Hepatocyte (in vitro differentiated cells): Measurements from ENCODE around the gene ANKS1B. TPM values are rescaled to one million over a fixed set of nuclear protein-coding genes. Genes with fewer than 3 reads are reported as not detected.

ENCODE experiments used
- DNase-seq: peaks from one replicate; pipeline ENCODE4 v3.0.0-alpha.2; 2016; ENCODE audit warnings: low spot score
- H2AFZ ChIP-seq: fragments of 200-600 bp; sonication (generic); 2 replicates; pipeline ENCODE4 v1.6.0; 2016; ENCODE audit warnings: antibody characterized with exemption, mild to moderate bottlenecking
- H3K27ac ChIP-seq: fragments of 200-600 bp; sonication (generic); 2 replicates; pipeline ENCODE4 v1.5.1; 2016; ENCODE audit warnings: mild to moderate bottlenecking
- H3K27me3 ChIP-seq: fragments of 200-600 bp; sonication (generic); 2 replicates; pipeline ENCODE4 v1.6.1; 2016
- H3K36me3 ChIP-seq: fragments of 200-600 bp; sonication (generic); replicated peaks from 2 replicates; pipeline ENCODE4 v1.5.1; 2016; ENCODE audit warnings: low read depth; ENCODE audit not compliant: insufficient read depth
- H3K4me1 ChIP-seq: fragments of 200-600 bp; sonication (generic); 2 replicates; pipeline ENCODE4 v1.5.1; 2016; ENCODE audit warnings: mild to moderate bottlenecking, moderate library complexity; ENCODE audit not compliant: insufficient read depth
- H3K4me2 ChIP-seq: fragments of 200-600 bp; sonication (generic); 2 replicates; pipeline ENCODE4 v1.6.0; 2016
- H3K4me3 ChIP-seq: fragments of 200-600 bp; sonication (generic); 2 replicates; pipeline ENCODE4 v1.5.1; 2016; ENCODE audit warnings: mild to moderate bottlenecking
- H3K79me2 ChIP-seq: fragments of 200-600 bp; sonication (generic); 2 replicates; pipeline ENCODE4 v1.6.0; 2017; ENCODE audit warnings: mild to moderate bottlenecking
- H3K9me2 ChIP-seq: fragments of 200-600 bp; sonication (generic); replicated peaks from 2 replicates; pipeline ENCODE4 v1.6.0; 2017; ENCODE audit warnings: mild to moderate bottlenecking; ENCODE audit not compliant: insufficient read depth
- H3K9me3 ChIP-seq: fragments of 200-600 bp; sonication (generic); 2 replicates; pipeline ENCODE4 v1.5.1; 2016; ENCODE audit warnings: low read depth, mild to moderate bottlenecking
- H4K20me1 ChIP-seq: fragments of 200-600 bp; sonication (generic); 2 replicates; pipeline ENCODE4 v1.6.0; 2016; ENCODE audit warnings: mild to moderate bottlenecking; ENCODE audit not compliant: insufficient read depth, poor library complexity, severe bottlenecking
- EZH2 ChIP-seq: fragments of 200-600 bp; sonication (generic); IDR thresholded peaks from 2 replicates; pipeline ENCODE4 v1.6.1; 2016; ENCODE audit warnings: antibody characterized with exemption, mild to moderate bottlenecking, borderline replicate concordance
- EZH2phosphoT487 ChIP-seq: fragments of 200-600 bp; sonication (generic); IDR thresholded peaks from one replicate; pipeline ENCODE4 v1.6.1; 2018; ENCODE audit warnings: antibody characterized with exemption, mild to moderate bottlenecking, low read depth, moderate library complexity; ENCODE audit not compliant: unreplicated experiment, severe bottlenecking
- WGBS: methylation state at CpG from one replicate; pipeline ENCODE4 v1.1.6; 2016; ENCODE audit warnings: low lambda C conversion rate; ENCODE audit errors: missing lambda C conversion rate; 5-methylcytosine and 5-hydroxymethylcytosine counted together
- polyA plus RNA-seq: library from polyadenylated mRNA; unstranded; fragments of >200 nt; fragmentation: Nextera tagmentation; extraction: Ambion mirVana; gene quantifications from 2 replicates; pipeline ENCODE4 v1.2.1, GENCODE V29; 2016
- total RNA-seq: library from RNA; depleted of rRNA; stranded (reverse); fragments of >200 nt; gene quantifications from 2 replicates; pipeline ENCODE4 v1.2.3, GENCODE V29; 2014
- TF ChIP-seq, protein P1 (sequence below): fragments of 200-600 bp; sonication (generic); IDR thresholded peaks from 2 replicates; pipeline ENCODE4 v1.5.1; 2016; ENCODE audit warnings: antibody characterized with exemption, mild to moderate bottlenecking; ENCODE audit not compliant: poor library complexity

Gene ANKS1B
- total and polyA plus RNA-seq, 2 experiments from 2014 or later, result 1.6 to 2.2 TPM

DNA sequence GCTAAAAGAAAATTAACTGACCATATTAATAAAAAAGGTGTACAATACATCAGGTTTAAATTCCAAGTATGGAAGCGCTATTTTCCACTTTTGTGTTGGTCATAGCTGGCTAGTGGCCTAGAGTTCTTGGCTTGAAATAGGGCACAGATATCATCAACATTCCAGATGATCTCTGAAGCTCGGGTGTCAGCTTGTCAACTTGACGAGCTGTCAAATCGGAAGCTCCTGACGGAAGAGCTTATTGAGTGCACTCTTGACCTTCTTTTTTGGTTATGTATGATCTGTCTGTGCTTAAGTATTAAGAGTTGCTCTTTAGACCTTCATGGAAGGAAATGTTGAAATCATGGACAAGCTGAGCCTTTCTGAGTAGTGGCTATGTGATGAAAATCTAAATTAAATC, 1161.7 kb downstream of the ANKS1B start:
- Histone ChIP-seq H3K36me3 (no peaks in the 10 kb centered on the region), H3K9me3 (no peaks in the 10 kb centered on the region), H3K4me3 (no peak overlapping the region), H3K27me3 (no peaks in the 10 kb centered on the region), H4K20me1 (no peaks in the 10 kb centered on the region), H3K79me2 (no peaks in the 10 kb centered on the region), H2AFZ (no peak overlapping the region), H3K4me2 (no peak overlapping the region), H3K27ac (no peak overlapping the region), H3K4me1 (peaks cover 4% of the 10 kb centered on the region), H3K9me2 (no peaks in the 10 kb centered on the region)
- TF ChIP-seq EZH2 (no peak), EZH2phosphoT487 (no peak)
- TF ChIP-seq, protein P1, sequence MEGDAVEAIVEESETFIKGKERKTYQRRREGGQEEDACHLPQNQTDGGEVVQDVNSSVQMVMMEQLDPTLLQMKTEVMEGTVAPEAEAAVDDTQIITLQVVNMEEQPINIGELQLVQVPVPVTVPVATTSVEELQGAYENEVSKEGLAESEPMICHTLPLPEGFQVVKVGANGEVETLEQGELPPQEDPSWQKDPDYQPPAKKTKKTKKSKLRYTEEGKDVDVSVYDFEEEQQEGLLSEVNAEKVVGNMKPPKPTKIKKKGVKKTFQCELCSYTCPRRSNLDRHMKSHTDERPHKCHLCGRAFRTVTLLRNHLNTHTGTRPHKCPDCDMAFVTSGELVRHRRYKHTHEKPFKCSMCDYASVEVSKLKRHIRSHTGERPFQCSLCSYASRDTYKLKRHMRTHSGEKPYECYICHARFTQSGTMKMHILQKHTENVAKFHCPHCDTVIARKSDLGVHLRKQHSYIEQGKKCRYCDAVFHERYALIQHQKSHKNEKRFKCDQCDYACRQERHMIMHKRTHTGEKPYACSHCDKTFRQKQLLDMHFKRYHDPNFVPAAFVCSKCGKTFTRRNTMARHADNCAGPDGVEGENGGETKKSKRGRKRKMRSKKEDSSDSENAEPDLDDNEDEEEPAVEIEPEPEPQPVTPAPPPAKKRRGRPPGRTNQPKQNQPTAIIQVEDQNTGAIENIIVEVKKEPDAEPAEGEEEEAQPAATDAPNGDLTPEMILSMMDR, result no peak
- WGBS, result 85% methylated on average over 5 of the region's 5 CpGs
- DNase-seq, result no peak

DNA sequence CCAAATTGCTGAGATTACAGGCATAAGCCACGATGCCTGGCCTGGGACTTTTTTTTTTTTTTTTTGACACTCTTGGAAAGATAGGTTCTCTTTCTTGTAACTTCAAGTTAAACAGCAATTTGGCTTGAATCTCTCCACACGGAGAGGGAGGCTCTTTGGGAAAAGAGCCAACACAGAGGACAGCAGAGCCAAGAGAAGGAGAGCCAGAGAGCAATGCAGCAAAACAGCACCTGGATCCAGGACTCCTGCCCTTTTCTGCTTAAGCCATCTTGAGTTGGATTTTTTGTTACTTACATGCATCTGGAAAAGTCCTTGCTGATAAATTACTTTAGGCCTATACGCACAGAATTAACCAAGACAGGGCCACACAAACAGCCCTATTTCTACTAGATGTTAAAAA, 1162.9 kb downstream of the ANKS1B start:
- Histone ChIP-seq H3K4me3 (no peak overlapping the region), H3K79me2 (no peaks in the 10 kb centered on the region), H3K4me2 (no peak overlapping the region), H3K27me3 (no peaks in the 10 kb centered on the region), H3K9me3 (no peaks in the 10 kb centered on the region), H4K20me1 (no peaks in the 10 kb centered on the region), H3K4me1 (peaks cover 4% of the 10 kb centered on the region), H3K9me2 (no peaks in the 10 kb centered on the region), H2AFZ (no peak overlapping the region), H3K27ac (no peak overlapping the region), H3K36me3 (no peaks in the 10 kb centered on the region)
- DNase-seq, result no peak
- TF ChIP-seq EZH2 (no peak), EZH2phosphoT487 (no peak)
- TF ChIP-seq, protein P1, result no peak
- 56% methylated on average over 3 of the region's 3 CpGs for WGBS

DNA sequence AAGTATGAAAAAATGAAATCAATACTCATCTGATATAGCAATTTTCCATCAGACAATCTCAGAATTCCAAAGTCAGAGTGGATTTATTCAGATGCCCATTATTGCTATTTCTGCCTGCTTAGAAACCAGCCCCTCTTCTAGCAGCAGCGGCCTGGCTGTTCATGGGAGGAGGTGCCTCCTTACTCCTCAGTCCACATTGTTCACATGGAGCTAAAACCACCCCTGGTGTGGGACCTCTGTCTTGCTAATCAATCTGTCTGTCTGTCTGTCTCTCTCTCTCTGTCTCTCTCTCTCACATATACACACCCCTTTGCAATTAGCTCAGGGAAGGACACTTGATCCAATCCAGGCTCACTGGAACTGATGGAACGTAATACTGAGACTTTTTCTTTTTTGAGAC, 1163.5 kb downstream of the ANKS1B start:
- H3K4me3 ChIP-seq, result no peak overlapping the region
- H3K4me2 ChIP-seq, result no peak overlapping the region
- no peaks in the 10 kb centered on the region for H3K79me2 ChIP-seq
- peaks cover 4% of the 10 kb centered on the region for H3K4me1 ChIP-seq
- TF ChIP-seq EZH2, result no peak
- TF ChIP-seq, protein P1, result no peak
- no peak for TF ChIP-seq EZH2phosphoT487
- H3K27me3 ChIP-seq, result no peaks in the 10 kb centered on the region
- H3K9me2 ChIP-seq, result no peaks in the 10 kb centered on the region
- DNase-seq, result no peak
- whole genome bisulfite sequencing, result 82% methylated on average over 2 of the region's 2 CpGs
- H3K36me3 ChIP-seq, result no peaks in the 10 kb centered on the region
- no peaks in the 10 kb centered on the region for H3K9me3 ChIP-seq
- H3K27ac ChIP-seq, result no peak overlapping the region
- no peaks in the 10 kb centered on the region for H4K20me1 ChIP-seq
- H2AFZ ChIP-seq, result no peak overlapping the region
